Endodermal cell (in vitro differentiated cells): ENCODE measurements around the gene HSF4. TPM values are rescaled to one million over a fixed set of nuclear protein-coding genes. Genes with fewer than 3 reads are reported as not detected.

Source experiments
- DNase-seq: peaks from one replicate; pipeline ENCODE4 v3.0.0-alpha.2; 2017
- H3K27ac ChIP-seq: 2 replicates; pipeline ENCODE4 v1.5.1; 2013; ENCODE audit warnings: mild to moderate bottlenecking, low read depth, low read length, moderate library complexity
- H3K27me3 ChIP-seq: 2 replicates; pipeline ENCODE4 v1.6.1; 2013; ENCODE audit warnings: mild to moderate bottlenecking, low read length, moderate library complexity; ENCODE audit not compliant: insufficient read depth, control insufficient read depth, poor library complexity, severe bottlenecking
- H3K36me3 ChIP-seq: 2 replicates; pipeline ENCODE4 v1.7.0; 2013; ENCODE audit warnings: mild to moderate bottlenecking, low read length, moderate library complexity; ENCODE audit not compliant: control insufficient read depth, insufficient read depth
- H3K4me1 ChIP-seq: one replicate; pipeline ENCODE4 v1.7.0; 2013; ENCODE audit warnings: low read length; ENCODE audit not compliant: control insufficient read depth, insufficient read depth
- H3K4me3 ChIP-seq: 2 replicates; pipeline ENCODE4 v1.5.1; 2013; ENCODE audit warnings: mild to moderate bottlenecking, low read length, moderate library complexity
- H3K9ac ChIP-seq: 2 replicates; pipeline ENCODE4 v1.6.1; 2013; ENCODE audit warnings: mild to moderate bottlenecking, low read length, moderate library complexity; ENCODE audit not compliant: poor library complexity, severe bottlenecking; ENCODE audit errors: extremely low read depth
- H3K9me3 ChIP-seq: 2 replicates; pipeline ENCODE4 v1.6.1; 2013; ENCODE audit warnings: mild to moderate bottlenecking, low read length, moderate library complexity; ENCODE audit not compliant: control insufficient read depth
- H3K27ac Mint-ChIP-seq: 2 replicates; pipeline ENCODE4 v1.8.0; 2020; ENCODE audit warnings: mixed read lengths
- H3K27me3 Mint-ChIP-seq: 2 replicates; pipeline ENCODE4 v1.8.0; 2021; ENCODE audit warnings: mild to moderate bottlenecking, mixed read lengths; ENCODE audit not compliant: insufficient read depth
- H3K36me3 Mint-ChIP-seq: 2 replicates; pipeline ENCODE4 v1.8.0; 2020; ENCODE audit warnings: low read depth, mixed read lengths
- H3K4me1 Mint-ChIP-seq: 2 replicates; pipeline ENCODE4 v1.8.0; 2020; ENCODE audit warnings: mixed read lengths
- H3K4me3 Mint-ChIP-seq: 2 replicates; pipeline ENCODE4 v1.8.0; 2020; ENCODE audit warnings: mild to moderate bottlenecking, moderate library complexity, mixed read lengths
- H3K9me3 Mint-ChIP-seq: 2 replicates; pipeline ENCODE4 v1.8.0; 2020; ENCODE audit warnings: mild to moderate bottlenecking, mixed read lengths
- WGBS, 2 experiments: methylation state at CpG; one replicate each; pipeline versions ENCODE4 v1.1.5 to v1.1.7; 2013; ENCODE audit warnings: missing lambda C conversion rate in 2 of 2, mixed read lengths in 1 of 2; ENCODE audit not compliant: insufficient coverage in 1 of 2, insufficient read length in 1 of 2; 5-methylcytosine and 5-hydroxymethylcytosine counted together
- total RNA-seq, 2 donors: library from RNA; stranded (reverse); fragmentation: NEBNext Ultra II Directional in 1 of 2; extraction: Animal tissue kit (Norgen Biotek cat#: 25700) in 1 of 2; gene quantifications; 2 replicates in 1 of 2; 3 replicates in 1 of 2; pipeline ENCODE4 v1.2.1, GENCODE V29; 2021
- TF ChIP-seq, protein P1 (sequence below): fragments of 200-600 bp; sonication (generic); conservative IDR thresholded peaks from 2 replicates; pipeline ENCODE4 v1.5.0; 2021; ENCODE audit warnings: antibody characterized with exemption, mild to moderate bottlenecking

HSF4 gene
- total RNA-seq, 2 donors from 2014 or later, result 2.0 to 6.8 TPM

DNA sequence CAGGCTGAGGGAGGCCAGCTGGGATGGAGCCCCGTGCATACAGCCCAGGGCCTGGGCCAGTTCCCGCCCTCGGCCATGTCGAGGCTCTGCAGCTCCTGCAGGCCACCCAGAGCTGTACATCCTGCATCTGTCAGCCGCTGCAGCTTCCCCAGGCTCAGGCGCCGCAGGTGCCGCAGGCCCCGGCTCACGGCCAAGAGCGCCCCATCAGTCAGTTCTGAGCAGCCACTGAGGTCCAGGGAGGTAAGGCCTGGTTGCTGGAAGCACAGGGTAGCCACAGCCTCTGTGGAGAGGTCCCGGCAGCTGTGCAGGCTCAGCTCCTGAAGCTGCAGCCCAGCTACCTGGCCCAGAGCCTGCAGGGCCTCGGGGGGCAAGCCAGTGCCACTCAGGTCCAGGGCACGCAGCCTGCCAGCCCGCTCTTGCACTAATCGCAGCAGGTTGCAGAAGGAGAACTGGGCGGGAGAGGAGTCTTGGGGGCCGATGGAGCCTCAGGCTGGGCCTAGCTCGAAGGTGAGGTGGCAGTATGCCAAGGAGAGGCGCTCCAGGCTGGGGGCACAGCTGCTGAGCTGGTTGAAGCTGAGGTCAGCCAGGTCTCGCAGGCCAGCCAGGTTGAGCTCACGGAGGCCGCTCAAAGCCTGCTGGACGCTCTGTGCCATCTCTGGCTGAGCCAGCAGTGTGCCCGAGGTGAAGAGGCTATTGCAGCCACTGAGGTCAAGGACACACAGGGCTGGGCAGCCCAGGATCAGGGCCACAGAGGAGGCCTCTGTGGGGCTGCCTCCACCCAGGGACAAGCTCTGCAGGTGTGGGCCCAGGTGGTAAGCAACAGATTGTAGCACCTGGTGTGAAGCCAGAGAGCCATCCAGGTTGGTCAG is 45.8 kb downstream of the HSF4 start:
- H3K4me3 ChIP-seq, result no peak overlapping the region
- WGBS, 2 experiments, result 90 to 96% methylated on average over 16 to 25 of the region's 25 CpGs
- H3K9ac ChIP-seq, result no peak overlapping the region
- Mint-ChIP-seq H3K4me1 (peaks cover 8% of the 10 kb centered on the region), H3K27ac (no peak overlapping the region), H3K9me3 (no peaks in the 10 kb centered on the region), H3K4me3 (no peak overlapping the region), H3K27me3 (peaks cover 32% of the 10 kb centered on the region), H3K36me3 (no peaks in the 10 kb centered on the region)
- H3K36me3 ChIP-seq, result peaks cover 4% of the 10 kb centered on the region
- TF ChIP-seq, protein P1, sequence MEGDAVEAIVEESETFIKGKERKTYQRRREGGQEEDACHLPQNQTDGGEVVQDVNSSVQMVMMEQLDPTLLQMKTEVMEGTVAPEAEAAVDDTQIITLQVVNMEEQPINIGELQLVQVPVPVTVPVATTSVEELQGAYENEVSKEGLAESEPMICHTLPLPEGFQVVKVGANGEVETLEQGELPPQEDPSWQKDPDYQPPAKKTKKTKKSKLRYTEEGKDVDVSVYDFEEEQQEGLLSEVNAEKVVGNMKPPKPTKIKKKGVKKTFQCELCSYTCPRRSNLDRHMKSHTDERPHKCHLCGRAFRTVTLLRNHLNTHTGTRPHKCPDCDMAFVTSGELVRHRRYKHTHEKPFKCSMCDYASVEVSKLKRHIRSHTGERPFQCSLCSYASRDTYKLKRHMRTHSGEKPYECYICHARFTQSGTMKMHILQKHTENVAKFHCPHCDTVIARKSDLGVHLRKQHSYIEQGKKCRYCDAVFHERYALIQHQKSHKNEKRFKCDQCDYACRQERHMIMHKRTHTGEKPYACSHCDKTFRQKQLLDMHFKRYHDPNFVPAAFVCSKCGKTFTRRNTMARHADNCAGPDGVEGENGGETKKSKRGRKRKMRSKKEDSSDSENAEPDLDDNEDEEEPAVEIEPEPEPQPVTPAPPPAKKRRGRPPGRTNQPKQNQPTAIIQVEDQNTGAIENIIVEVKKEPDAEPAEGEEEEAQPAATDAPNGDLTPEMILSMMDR, result no peak
- no peaks in the 10 kb centered on the region for H3K27me3 ChIP-seq
- peak; percentile 65 for DNase-seq
- no peaks in the 10 kb centered on the region for H3K9me3 ChIP-seq
- H3K27ac ChIP-seq, result no peak overlapping the region
- peaks cover 5% of the 10 kb centered on the region for H3K4me1 ChIP-seq

GRCh38 chr16:67211674-67212073 is 47.1 kb downstream of the HSF4 start:
- Histone ChIP-seq H3K9ac (no peak overlapping the region), H3K36me3 (no peaks in the 10 kb centered on the region), H3K27ac (no peak overlapping the region), H3K27me3 (no peaks in the 10 kb centered on the region), H3K4me3 (no peak overlapping the region), H3K4me1 (peaks cover 2% of the 10 kb centered on the region), H3K9me3 (no peaks in the 10 kb centered on the region)
- H3K4me3 Mint-ChIP-seq, result no peak overlapping the region
- no peaks in the 10 kb centered on the region for H3K9me3 Mint-ChIP-seq
- WGBS, 2 experiments, result 81 to 88% methylated on average over 6 to 7 of the region's 7 CpGs
- H3K36me3 Mint-ChIP-seq, result no peaks in the 10 kb centered on the region
- TF ChIP-seq, protein P1, result no peak
- DNase-seq, result no peak
- peaks cover 7% of the 10 kb centered on the region for H3K4me1 Mint-ChIP-seq
- no peak overlapping the region for H3K27ac Mint-ChIP-seq
- H3K27me3 Mint-ChIP-seq, result peaks cover 46% of the 10 kb centered on the region

- Histone ChIP-seq H3K9me3 (no peaks in the 10 kb centered on the region), H3K36me3 (no peaks in the 10 kb centered on the region), H3K27ac (no peak overlapping the region), H3K4me3 (no peak overlapping the region), H3K9ac (no peak overlapping the region), H3K27me3 (peaks cover 7% of the 10 kb centered on the region), H3K4me1 (no peaks in the 10 kb centered on the region)
- no peak overlapping the region for H3K27ac Mint-ChIP-seq
- H3K4me3 Mint-ChIP-seq, result no peak overlapping the region
- H3K27me3 Mint-ChIP-seq, result peaks cover 56% of the 10 kb centered on the region
- DNase-seq, result no peak
- H3K9me3 Mint-ChIP-seq, result no peaks in the 10 kb centered on the region
- no peaks in the 10 kb centered on the region for H3K36me3 Mint-ChIP-seq
- H3K4me1 Mint-ChIP-seq, result no peaks in the 10 kb centered on the region
- TF ChIP-seq, protein P1, result no peak
These were observed 48.2 kb downstream of the HSF4 start for GRCh38 chr16:67212766-67213165.
